ENCODE measurements around the gene U2AF2. TPM values are rescaled to one million over a fixed set of nuclear protein-coding genes. Genes with fewer than 3 reads are reported as not detected.

Gene U2AF2
- total and polyA plus RNA-seq, 2 of the 4 experiments (the other 2 are of a cell fraction): 120 to 260 TPM

DNA sequence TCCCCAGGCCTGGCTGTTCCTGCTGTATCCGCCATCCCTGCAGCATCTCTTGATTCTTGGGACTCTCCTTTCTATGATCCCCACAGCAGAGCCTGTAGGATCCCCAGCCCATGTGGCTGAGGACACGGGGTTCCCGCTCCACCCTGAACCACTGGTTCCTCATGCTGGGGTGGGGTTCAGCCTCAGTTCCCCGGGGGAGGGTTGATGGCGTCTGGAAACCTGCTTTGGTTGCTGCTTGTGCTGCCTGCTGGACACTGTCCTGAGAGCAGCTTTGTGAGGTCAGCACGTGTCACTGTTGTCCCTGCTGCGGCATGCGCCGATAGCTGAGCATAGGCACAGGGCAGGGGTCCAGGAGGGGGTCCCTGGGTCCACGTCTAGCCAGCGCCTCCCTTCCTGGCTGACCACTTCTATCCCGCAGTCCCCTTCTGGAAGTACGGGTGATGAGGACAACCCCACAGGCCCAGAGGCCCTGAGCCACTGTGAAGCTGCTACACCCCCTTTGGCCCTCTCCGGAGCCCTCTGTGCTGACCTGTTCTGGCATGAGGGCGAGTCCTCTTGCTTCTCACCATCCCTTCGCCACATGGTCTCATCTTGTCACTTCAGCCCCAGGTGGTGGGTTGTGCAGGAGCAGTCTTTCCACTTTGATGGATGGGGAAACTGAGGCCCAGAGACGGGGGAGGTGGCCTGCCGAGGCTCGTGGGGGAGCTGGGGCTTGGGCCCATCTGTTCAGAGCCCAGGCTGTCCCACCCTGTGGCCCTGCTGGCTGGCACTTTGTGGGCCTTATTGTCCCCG is 25.7 kb downstream of the U2AF2 start:
- Histone ChIP-seq H3K4me1 (ENCODE audit: control insufficient read depth, insufficient read depth, low read length) (peaks cover 7% of the 10 kb centered on the region), H2AK5ac (ENCODE audit: low read depth, low read length) (no peak overlapping the region), H3K4ac (ENCODE audit: low read depth, low read length) (no peak overlapping the region), H3K9ac (ENCODE audit: low read depth, low read length) (no peak overlapping the region), H3K18ac (ENCODE audit: low read depth, low read length) (no peak overlapping the region), H3K4me3 (ENCODE audit: insufficient read depth, low read depth, low read length) (no peak overlapping the region), H3K27ac (ENCODE audit: insufficient read depth, low read length) (no peak overlapping the region; the same call in 1 of the 2 replicates), H3K36me3 (ENCODE audit: control insufficient read depth, insufficient read depth, low read length) (peaks cover 52% of the 10 kb centered on the region), H3K23ac (ENCODE audit: low read depth, low read length) (no peak overlapping the region), H2BK5ac (ENCODE audit: low read depth, low read length, poor library complexity, severe bottlenecking) (no peak overlapping the region), H3K4me2 (ENCODE audit: low read depth, low read length) (no peak overlapping the region), H3K27me3 (ENCODE audit: control insufficient read depth, insufficient read depth, low read length) (no peaks in the 10 kb centered on the region), H2BK120ac (ENCODE audit: low read depth, low read length) (no peak overlapping the region), H3K14ac (replicated peaks; ENCODE audit: low read depth, low read length) (no peak overlapping the region), H2BK20ac (ENCODE audit: low read depth, low read length) (no peak overlapping the region), H3K9me3 (ENCODE audit: control insufficient read depth, insufficient read depth, low read length) (no peaks in the 10 kb centered on the region), H2BK15ac (ENCODE audit: low read depth, low read length) (no peak overlapping the region), H4K91ac (ENCODE audit: insufficient read depth, low read depth, low read length) (no peak overlapping the region), H3K56ac (ENCODE audit: extremely low read depth, insufficient read depth, low read length) (no peak overlapping the region), H4K8ac (ENCODE audit: low read depth in 2 of 2, low read length in 2 of 2) (no peak overlapping the region), H2AFZ (replicated peaks; ENCODE audit: low read length, poor library complexity) (no peak overlapping the region), H3K79me1 (ENCODE audit: low read depth in 1 of 2, low read length in 2 of 2) (peaks cover 23 to 78% of the 10 kb centered on the region in 2 experiments), H4K20me1 (ENCODE audit: insufficient read depth, low read length) (peaks cover 77% of the 10 kb centered on the region), H2AK9ac (replicated peaks; ENCODE audit: low read depth, low read length, poor library complexity) (peak overlapping the region; percentile 23), H4K5ac (ENCODE audit: low read depth, low read length) (no peak overlapping the region), H3K9me1 (ENCODE audit: insufficient read depth, low read length) (peaks cover 11% of the 10 kb centered on the region; the same call in 1 of the 2 replicates)
- intact Hi-C loops (cut with micrococcal nuclease) (no loop called here), dilution Hi-C loops (cut with HindIII; ENCODE audit: low sequenced_read_pairs, unreplicated experiment) (no loop called here), in situ Hi-C loops (cut with MboI; ENCODE audit: low sequenced_read_pairs) (loop anchor here (25.0 kb wide), 1 partner anchor 457 kb away; the partner anchor contains the start of gene ZNF444)
- ATAC-seq (ENCODE audit: low read depth): no peak
- DNase-seq: no peak
- BruUV-seq (replicated peaks): no TSS peak
- ChIA-PET CTCF (no interaction called here), POLR2A (ENCODE audit: unreplicated experiment) (no interaction called here)
- 97% methylated on average over 7 of the region's 20 CpGs; no CpG with 5 or more reads in 1 of the 2 experiments for WGBS, 2 experiments (ENCODE audit: extremely low coverage in 2 of 2, insufficient read length in 1 of 2)
- TF ChIP-seq, protein P1, sequence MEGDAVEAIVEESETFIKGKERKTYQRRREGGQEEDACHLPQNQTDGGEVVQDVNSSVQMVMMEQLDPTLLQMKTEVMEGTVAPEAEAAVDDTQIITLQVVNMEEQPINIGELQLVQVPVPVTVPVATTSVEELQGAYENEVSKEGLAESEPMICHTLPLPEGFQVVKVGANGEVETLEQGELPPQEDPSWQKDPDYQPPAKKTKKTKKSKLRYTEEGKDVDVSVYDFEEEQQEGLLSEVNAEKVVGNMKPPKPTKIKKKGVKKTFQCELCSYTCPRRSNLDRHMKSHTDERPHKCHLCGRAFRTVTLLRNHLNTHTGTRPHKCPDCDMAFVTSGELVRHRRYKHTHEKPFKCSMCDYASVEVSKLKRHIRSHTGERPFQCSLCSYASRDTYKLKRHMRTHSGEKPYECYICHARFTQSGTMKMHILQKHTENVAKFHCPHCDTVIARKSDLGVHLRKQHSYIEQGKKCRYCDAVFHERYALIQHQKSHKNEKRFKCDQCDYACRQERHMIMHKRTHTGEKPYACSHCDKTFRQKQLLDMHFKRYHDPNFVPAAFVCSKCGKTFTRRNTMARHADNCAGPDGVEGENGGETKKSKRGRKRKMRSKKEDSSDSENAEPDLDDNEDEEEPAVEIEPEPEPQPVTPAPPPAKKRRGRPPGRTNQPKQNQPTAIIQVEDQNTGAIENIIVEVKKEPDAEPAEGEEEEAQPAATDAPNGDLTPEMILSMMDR (conservative IDR thresholded peaks at IDR 0.05; ENCODE audit: low read depth, low read length): no peak
- TF ChIP-seq BHLHE40 (IDR thresholded peaks at IDR 0.05; ENCODE audit: low read depth, low read length) (no peak), POLR2A (IDR thresholded peaks at IDR 0.05; ENCODE audit: low read depth, low read length) (no peak), RAD21 (IDR thresholded peaks at IDR 0.05; ENCODE audit: low read length) (no peak), FOS (IDR thresholded peaks at IDR 0.05; ENCODE audit: low read depth, low read length) (no peak), RFX5 (IDR thresholded peaks at IDR 0.05; ENCODE audit: low read depth, low read length) (no peak), CEBPB (IDR thresholded peaks at IDR 0.05; ENCODE audit: low read depth, low read length) (no peak), SMC3 (IDR thresholded peaks at IDR 0.05; ENCODE audit: low read depth, low read length) (no peak), MAFK (IDR thresholded peaks at IDR 0.05; ENCODE audit: low read depth, low read length) (no peak), RCOR1 (IDR thresholded peaks at IDR 0.05; ENCODE audit: insufficient replicate concordance, low read length) (no peak), MAZ (IDR thresholded peaks at IDR 0.05; ENCODE audit: borderline replicate concordance, low read depth, low read length) (no peak), MXI1 (IDR thresholded peaks at IDR 0.05; ENCODE audit: borderline replicate concordance, low read depth, low read length) (no peak), CHD1 (IDR thresholded peaks at IDR 0.05; ENCODE audit: low read depth, low read length) (no peak)
- TF ChIP-seq, protein P2, sequence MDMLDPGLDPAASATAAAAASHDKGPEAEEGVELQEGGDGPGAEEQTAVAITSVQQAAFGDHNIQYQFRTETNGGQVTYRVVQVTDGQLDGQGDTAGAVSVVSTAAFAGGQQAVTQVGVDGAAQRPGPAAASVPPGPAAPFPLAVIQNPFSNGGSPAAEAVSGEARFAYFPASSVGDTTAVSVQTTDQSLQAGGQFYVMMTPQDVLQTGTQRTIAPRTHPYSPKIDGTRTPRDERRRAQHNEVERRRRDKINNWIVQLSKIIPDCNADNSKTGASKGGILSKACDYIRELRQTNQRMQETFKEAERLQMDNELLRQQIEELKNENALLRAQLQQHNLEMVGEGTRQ (IDR thresholded peaks at IDR 0.05; ENCODE audit: low read depth, low read length): no peak
- TF ChIP-seq, protein P3, sequence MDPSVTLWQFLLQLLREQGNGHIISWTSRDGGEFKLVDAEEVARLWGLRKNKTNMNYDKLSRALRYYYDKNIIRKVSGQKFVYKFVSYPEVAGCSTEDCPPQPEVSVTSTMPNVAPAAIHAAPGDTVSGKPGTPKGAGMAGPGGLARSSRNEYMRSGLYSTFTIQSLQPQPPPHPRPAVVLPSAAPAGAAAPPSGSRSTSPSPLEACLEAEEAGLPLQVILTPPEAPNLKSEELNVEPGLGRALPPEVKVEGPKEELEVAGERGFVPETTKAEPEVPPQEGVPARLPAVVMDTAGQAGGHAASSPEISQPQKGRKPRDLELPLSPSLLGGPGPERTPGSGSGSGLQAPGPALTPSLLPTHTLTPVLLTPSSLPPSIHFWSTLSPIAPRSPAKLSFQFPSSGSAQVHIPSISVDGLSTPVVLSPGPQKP (IDR thresholded peaks at IDR 0.05; ENCODE audit: borderline replicate concordance, low read depth, low read length): no peak
